HepG2 (cell line): ENCODE measurements around the gene UBE2C. TPM values are rescaled to one million over a fixed set of nuclear protein-coding genes. Genes with fewer than 3 reads are reported as not detected.

ENCODE experiments used
- CBX5 ChIP-seq: sonication (generic); formaldehyde crosslinking; IDR thresholded peaks from 2 replicates; pipeline ENCODE4 v1.4.0; 2020; ENCODE audit warnings: missing genetic modification reagents, borderline replicate concordance
- CCDC6 ChIP-seq: sonication (generic); formaldehyde crosslinking; IDR thresholded peaks from 2 replicates; pipeline ENCODE4 v1.8.1; 2022; ENCODE audit warnings: mild to moderate bottlenecking, missing genetic modification reagents, moderate library complexity
- IKZF5 ChIP-seq: IDR thresholded peaks from 2 replicates; pipeline ENCODE4 v1.6.1; 2018; ENCODE audit warnings: missing genetic modification reagents, mild to moderate bottlenecking, missing compliant biosample characterization
- KAT8 ChIP-seq: IDR thresholded peaks from 2 replicates; pipeline ENCODE4 v1.6.1; 2016; ENCODE audit warnings: missing genetic modification reagents, missing compliant biosample characterization
- MIER3 ChIP-seq: IDR thresholded peaks from 2 replicates; pipeline ENCODE4 v1.6.1; 2016; ENCODE audit warnings: missing compliant biosample characterization, borderline replicate concordance
- RFX3 ChIP-seq: IDR thresholded peaks from 2 replicates; pipeline ENCODE4 v1.6.1; 2016; ENCODE audit warnings: missing biosample characterization, missing genetic modification reagents
- SAFB2 ChIP-seq: sonication (generic); formaldehyde crosslinking; IDR thresholded peaks from 2 replicates; pipeline ENCODE4 v1.5.1; 2020; ENCODE audit warnings: missing genetic modification reagents, low read depth, mild to moderate bottlenecking, borderline replicate concordance
- SMYD3 ChIP-seq: sonication (generic); formaldehyde crosslinking; IDR thresholded peaks from 2 replicates; pipeline ENCODE4 v1.8.1; 2023; ENCODE audit warnings: mild to moderate bottlenecking, missing genetic modification reagents
- SNAPC2 ChIP-seq: sonication (generic); formaldehyde crosslinking; IDR thresholded peaks from 2 replicates; pipeline ENCODE4 v1.8.1; 2022; ENCODE audit warnings: mild to moderate bottlenecking, missing genetic modification reagents
- ZBTB7B ChIP-seq: sonication (generic); formaldehyde crosslinking; IDR thresholded peaks from 2 replicates; pipeline ENCODE4 v1.4.0; 2020; ENCODE audit warnings: missing genetic modification reagents
- ZFY ChIP-seq: sonication (generic); formaldehyde crosslinking; IDR thresholded peaks from 2 replicates; pipeline ENCODE4 v1.4.0; 2020; ENCODE audit warnings: missing genetic modification reagents
- ZNF143 ChIP-seq: sonication (generic); formaldehyde crosslinking; IDR thresholded peaks from 2 replicates; pipeline ENCODE4 v1.4.0; 2020; ENCODE audit warnings: missing genetic modification reagents
- ZNF234 ChIP-seq: sonication (generic); formaldehyde crosslinking; conservative IDR thresholded peaks from 2 replicates; pipeline ENCODE4 v1.5.1; 2020; ENCODE audit warnings: mild to moderate bottlenecking, missing genetic modification reagents
- ZNF251 ChIP-seq: sonication (generic); formaldehyde crosslinking; IDR thresholded peaks from 2 replicates; pipeline ENCODE4 v1.9.0; 2021; ENCODE audit warnings: mild to moderate bottlenecking, missing genetic modification reagents
- ZNF33B ChIP-seq: sonication (generic); formaldehyde crosslinking; IDR thresholded peaks from 2 replicates; pipeline ENCODE4 v1.5.1; 2020; ENCODE audit warnings: mild to moderate bottlenecking, missing genetic modification reagents
- ZNF562 ChIP-seq: sonication (generic); formaldehyde crosslinking; IDR thresholded peaks from 2 replicates; pipeline ENCODE4 v1.8.0; 2022; ENCODE audit warnings: missing genetic modification reagents, borderline replicate concordance
- ZNF574 ChIP-seq: sonication (generic); formaldehyde crosslinking; IDR thresholded peaks from 2 replicates; pipeline ENCODE4 v1.4.0; 2020; ENCODE audit warnings: missing genetic modification reagents
- ZNF580 ChIP-seq: IDR thresholded peaks from 2 replicates; pipeline ENCODE4 v1.6.1; 2016; ENCODE audit warnings: low read depth, borderline replicate concordance
- ZNF746 ChIP-seq: sonication (generic); formaldehyde crosslinking; IDR thresholded peaks from 2 replicates; pipeline ENCODE4 v1.8.0; 2022; ENCODE audit warnings: mild to moderate bottlenecking, missing genetic modification reagents
- polyA plus RNA-seq, 8 experiments: library from polyadenylated mRNA; depleted of rRNA in 3 of 8; stranded (reverse) in 7 of 8; unstranded in 1 of 8; fragments of >200 nt; fragmentation: Illumina TruSeq in 4 of 8; extraction: Trizol in 4 of 8; gene quantifications; 2 replicates each; pipeline versions ENCODE4 v1.2.1 to v1.2.3, GENCODE V29; 2011 to 2016; ENCODE audit warnings: low read depth in 4 of 8, missing spikeins in 1 of 8, mixed read lengths in 1 of 8; ENCODE audit not compliant: insufficient read depth in 1 of 8
- total RNA-seq, 5 experiments: library from RNA; depleted of rRNA; stranded (reverse); fragments of >200 nt; fragmentation: Illumina TruSeq; extraction: Trizol; gene quantifications; 2 replicates each; pipeline ENCODE4 v1.2.3, GENCODE V29; 2016; ENCODE audit warnings: low read depth in 1 of 5
- TF ChIP-seq, protein P1 (sequence below): IDR thresholded peaks from 2 replicates; pipeline ENCODE4 v1.6.1; 2012; ENCODE audit warnings: low read length, improper control_type of control experiment
- TF ChIP-seq, protein P2 (sequence below), 2 experiments: fragments of 450-650 bp in 1 of 2; sonication (generic) in 1 of 2; formaldehyde crosslinking; IDR thresholded peaks; 2 replicates each; pipeline versions ENCODE4 v1.5.0 to v1.8.0; 2020 to 2022; ENCODE audit warnings: mild to moderate bottlenecking in 1 of 2, missing genetic modification reagents in 1 of 2

Gene UBE2C
- total and polyA plus RNA-seq, 2 of the 13 experiments (the other 11 are each of a cell fraction or from before 2014, with no cell fraction given), result 100 to 123 TPM

DNA sequence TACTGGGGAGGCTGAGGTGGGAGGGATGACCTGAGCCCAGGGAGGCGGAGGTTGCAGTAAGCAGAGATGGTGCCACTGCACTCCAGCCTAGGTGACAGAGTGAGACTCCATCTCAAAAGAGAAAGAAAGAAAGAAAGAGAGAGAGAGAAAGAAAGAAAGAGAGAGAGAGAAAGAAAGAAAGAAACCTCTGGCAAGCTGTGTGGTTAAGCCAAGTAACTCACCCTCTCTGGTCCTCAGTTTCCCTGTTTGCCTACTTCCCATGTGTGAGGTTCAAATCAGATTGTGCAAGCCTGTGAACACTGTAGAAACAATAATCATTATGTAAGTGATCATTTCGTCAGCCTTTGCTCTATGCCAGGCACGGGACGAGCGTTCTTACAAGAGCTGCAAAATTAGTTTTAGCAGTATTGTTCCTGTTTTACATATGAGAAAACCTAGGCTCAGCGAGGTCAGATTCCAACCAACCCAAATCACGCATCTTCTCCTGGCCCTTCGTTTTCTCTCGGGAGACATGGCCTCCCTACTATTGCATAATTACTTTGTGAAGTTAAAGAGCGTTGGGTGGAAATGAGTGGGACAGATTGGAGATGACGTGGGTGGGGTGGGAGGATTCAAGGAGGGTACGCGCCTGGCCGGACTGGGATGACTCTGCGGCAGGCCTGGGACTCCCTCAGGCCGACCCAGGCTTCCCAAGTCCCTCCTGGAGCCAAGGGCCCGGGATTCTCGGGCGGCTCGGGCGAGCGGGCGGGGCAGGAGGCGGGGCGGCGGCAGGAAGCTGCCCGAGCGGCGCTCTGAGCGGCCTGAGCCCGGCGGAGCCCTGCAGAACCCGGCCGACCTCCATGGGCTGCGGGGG is 20.8 kb downstream of the UBE2C start, which contains the start of gene SNX21 (continued):
- TF ChIP-seq, protein P1, sequence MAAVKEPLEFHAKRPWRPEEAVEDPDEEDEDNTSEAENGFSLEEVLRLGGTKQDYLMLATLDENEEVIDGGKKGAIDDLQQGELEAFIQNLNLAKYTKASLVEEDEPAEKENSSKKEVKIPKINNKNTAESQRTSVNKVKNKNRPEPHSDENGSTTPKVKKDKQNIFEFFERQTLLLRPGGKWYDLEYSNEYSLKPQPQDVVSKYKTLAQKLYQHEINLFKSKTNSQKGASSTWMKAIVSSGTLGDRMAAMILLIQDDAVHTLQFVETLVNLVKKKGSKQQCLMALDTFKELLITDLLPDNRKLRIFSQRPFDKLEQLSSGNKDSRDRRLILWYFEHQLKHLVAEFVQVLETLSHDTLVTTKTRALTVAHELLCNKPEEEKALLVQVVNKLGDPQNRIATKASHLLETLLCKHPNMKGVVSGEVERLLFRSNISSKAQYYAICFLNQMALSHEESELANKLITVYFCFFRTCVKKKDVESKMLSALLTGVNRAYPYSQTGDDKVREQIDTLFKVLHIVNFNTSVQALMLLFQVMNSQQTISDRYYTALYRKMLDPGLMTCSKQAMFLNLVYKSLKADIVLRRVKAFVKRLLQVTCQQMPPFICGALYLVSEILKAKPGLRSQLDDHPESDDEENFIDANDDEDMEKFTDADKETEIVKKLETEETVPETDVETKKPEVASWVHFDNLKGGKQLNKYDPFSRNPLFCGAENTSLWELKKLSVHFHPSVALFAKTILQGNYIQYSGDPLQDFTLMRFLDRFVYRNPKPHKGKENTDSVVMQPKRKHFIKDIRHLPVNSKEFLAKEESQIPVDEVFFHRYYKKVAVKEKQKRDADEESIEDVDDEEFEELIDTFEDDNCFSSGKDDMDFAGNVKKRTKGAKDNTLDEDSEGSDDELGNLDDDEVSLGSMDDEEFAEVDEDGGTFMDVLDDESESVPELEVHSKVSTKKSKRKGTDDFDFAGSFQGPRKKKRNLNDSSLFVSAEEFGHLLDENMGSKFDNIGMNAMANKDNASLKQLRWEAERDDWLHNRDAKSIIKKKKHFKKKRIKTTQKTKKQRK, result no peak
- TF ChIP-seq ZNF251 (CRISPR knock-in tag) (peak; percentile 93; the same call in 1 of the 2 replicates), SAFB2 (CRISPR knock-in tag) (no peak; the same call in none of the 2 replicates), ZNF562 (CRISPR knock-in tag) (no peak), KAT8 (peak; percentile 81), CBX5 (CRISPR knock-in tag) (peak; percentile 2; the same call in 1 of the 2 replicates), ZBTB7B (CRISPR knock-in tag) (0 out of 2 replicates have a peak, but pooled peaks have one; percentile 69), ZNF574 (CRISPR knock-in tag) (peak; percentile 72; the same call in 1 of the 2 replicates), CCDC6 (peak; percentile 74; the same call in 1 of the 2 replicates), ZNF143 (peak; percentile 23; the same call in 1 of the 2 replicates), IKZF5 (no peak; the same call in none of the 2 replicates), ZNF33B (0 out of 2 replicates have a peak, but pooled peaks have one; percentile 20), RFX3 (CRISPR knock-in tag) (no peak), ZNF234 (CRISPR knock-in tag) (no peak), ZNF746 (peak; percentile 27; the same call in 1 of the 2 replicates), ZNF580 (CRISPR knock-in tag) (0 out of 2 replicates have a peak, but pooled peaks have one; percentile 3), ZFY (CRISPR knock-in tag) (peak; percentile 94), SNAPC2 (CRISPR knock-in tag) (peak; percentile 66; the same call in 1 of the 2 replicates), MIER3 (CRISPR knock-in tag) (no peak), SMYD3 (CRISPR knock-in tag) (no peak)
- TF ChIP-seq, protein P2, sequence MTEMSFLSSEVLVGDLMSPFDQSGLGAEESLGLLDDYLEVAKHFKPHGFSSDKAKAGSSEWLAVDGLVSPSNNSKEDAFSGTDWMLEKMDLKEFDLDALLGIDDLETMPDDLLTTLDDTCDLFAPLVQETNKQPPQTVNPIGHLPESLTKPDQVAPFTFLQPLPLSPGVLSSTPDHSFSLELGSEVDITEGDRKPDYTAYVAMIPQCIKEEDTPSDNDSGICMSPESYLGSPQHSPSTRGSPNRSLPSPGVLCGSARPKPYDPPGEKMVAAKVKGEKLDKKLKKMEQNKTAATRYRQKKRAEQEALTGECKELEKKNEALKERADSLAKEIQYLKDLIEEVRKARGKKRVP (CRISPR knock-in tag; IDR thresholded peaks at IDR 0.05), result peak; percentile 8 to 94; a peak in 2 of 4 replicates
